A673 (cell line): ENCODE data around the gene SLC35A1. TPM values are rescaled to one million over a fixed set of nuclear protein-coding genes. Genes with fewer than 3 reads are reported as not detected.

Source experiments
- BruUV-seq: library from RNA; stranded (reverse); fragments of 400-500 nt; replicated peaks from 2 replicates; lab custom pipeline; 2021; lab: Mats Ljungman, UMichigan
- CTCF ChIA-PET: fragments of 300-600 bp; sonication (Branson Sonifier 250); formaldehyde crosslinking; loops from one replicate; lab custom pipeline; 2022; ENCODE audit warnings: antibody characterized with exemption; lab: Charles Lee
- POLR2A ChIA-PET: fragments of 300-600 bp; sonication (Branson Sonifier 250); formaldehyde crosslinking; loops from one replicate; lab custom pipeline; 2022; ENCODE audit warnings: antibody characterized with exemption; ENCODE audit not compliant: low non-redundant PET; lab: Charles Lee
- DNase-seq: peaks from one replicate; pipeline ENCODE4 v3.0.0-alpha.2; 2015; ENCODE audit warnings: low spot score
- H3K27ac ChIP-seq: fragments of 200-600 bp; sonication (generic); 2 replicates; pipeline ENCODE4 v1.5.1; 2016; ENCODE audit warnings: mixed run types, low read depth, mild to moderate bottlenecking, mixed read lengths, antibody characterized with exemption, low read length; ENCODE audit not compliant: poor library complexity, severe bottlenecking
- H3K27me3 ChIP-seq: fragments of 200-600 bp; sonication (generic); replicated peaks from 2 replicates; pipeline ENCODE4 v1.6.1; 2017; ENCODE audit warnings: mixed run types, low read depth, mild to moderate bottlenecking, mixed read lengths, antibody characterized with exemption, low read length; ENCODE audit not compliant: insufficient read depth, poor library complexity
- H3K36me3 ChIP-seq: fragments of 200-600 bp; sonication (generic); 2 replicates; pipeline ENCODE4 v1.6.1; 2016; ENCODE audit warnings: mixed run types, mild to moderate bottlenecking, mixed read lengths, antibody characterized with exemption, low read length; ENCODE audit not compliant: insufficient read depth, poor library complexity, severe bottlenecking
- H3K4me1 ChIP-seq: fragments of 200-600 bp; sonication (generic); 2 replicates; pipeline ENCODE4 v1.6.1; 2017; ENCODE audit warnings: mixed run types, mild to moderate bottlenecking, mixed read lengths, antibody characterized with exemption, low read length; ENCODE audit not compliant: insufficient read depth, poor library complexity, severe bottlenecking
- H3K4me3 ChIP-seq: fragments of 200-600 bp; sonication (generic); 2 replicates; pipeline ENCODE4 v1.5.1; 2016; ENCODE audit warnings: low read depth, mixed run types, mild to moderate bottlenecking, mixed read lengths, low read length; ENCODE audit not compliant: poor library complexity, severe bottlenecking
- H3K9me3 ChIP-seq: fragments of 200-600 bp; sonication (generic); 2 replicates; pipeline ENCODE4 v1.6.1; 2016; ENCODE audit warnings: mixed run types, low read depth, mild to moderate bottlenecking, mixed read lengths, antibody characterized with exemption, low read length; ENCODE audit not compliant: poor library complexity, severe bottlenecking
- CTCF ChIP-seq: fragments of 300-800, 200-600 bp; sonication (generic); conservative IDR thresholded peaks from 2 replicates; pipeline ENCODE4 v1.5.1; 2017; ENCODE audit warnings: low read depth, mild to moderate bottlenecking, antibody characterized with exemption, low read length, moderate library complexity, mixed read lengths
- EZH2 ChIP-seq: fragments of 200-600 bp; sonication (generic); IDR thresholded peaks from 2 replicates; pipeline ENCODE4 v1.6.1; 2017; ENCODE audit warnings: borderline replicate concordance, low read depth, mild to moderate bottlenecking, mixed read lengths, antibody characterized with exemption, low read length; ENCODE audit not compliant: poor library complexity, severe bottlenecking
- intact Hi-C: fragments of 100-400 bp; cut with micrococcal nuclease; formaldehyde crosslinking; loops from one replicate; pipeline ENCODE4 v1.10.0; 2022; ENCODE audit not compliant: unreplicated experiment
- total RNA-seq: library from RNA; stranded (reverse); gene quantifications from 2 replicates; pipeline ENCODE4 v1.2.3, GENCODE V29; 2021

Gene SLC35A1
- total RNA-seq, 1 experiment from 2014 or later = 11.5 TPM

GRCh38 chr6:87553159-87553765 lies 80.5 kb downstream of the SLC35A1 start:
- no peaks in the 10 kb centered on the region for H3K9me3 ChIP-seq
- ChIA-PET CTCF (no interaction called here), POLR2A (no interaction called here)
- TF ChIP-seq EZH2 (no peak), CTCF (no peak)
- no peak for DNase-seq
- H3K4me1 ChIP-seq = peaks cover 10% of the 10 kb centered on the region
- H3K4me3 ChIP-seq = no peak overlapping the region
- H3K27ac ChIP-seq = no peak overlapping the region
- H3K36me3 ChIP-seq = peaks cover 29% of the 10 kb centered on the region
- no peaks in the 10 kb centered on the region for H3K27me3 ChIP-seq
- no TSS peak for BruUV-seq
- intact Hi-C loops = no loop called here

- Histone ChIP-seq H3K4me3 (no peak overlapping the region), H3K36me3 (peaks cover 18% of the 10 kb centered on the region), H3K4me1 (peaks cover 10% of the 10 kb centered on the region), H3K27ac (no peak overlapping the region), H3K27me3 (no peaks in the 10 kb centered on the region), H3K9me3 (no peaks in the 10 kb centered on the region)
- ChIA-PET CTCF (no interaction called here), POLR2A (no interaction called here)
- TF ChIP-seq CTCF (no peak), EZH2 (no peak)
- no TSS peak for BruUV-seq
- intact Hi-C loops = no loop called here
- no peak for DNase-seq
These were observed 82.7 kb downstream of the SLC35A1 start for GRCh38 chr6:87555506-87555905.

DNA sequence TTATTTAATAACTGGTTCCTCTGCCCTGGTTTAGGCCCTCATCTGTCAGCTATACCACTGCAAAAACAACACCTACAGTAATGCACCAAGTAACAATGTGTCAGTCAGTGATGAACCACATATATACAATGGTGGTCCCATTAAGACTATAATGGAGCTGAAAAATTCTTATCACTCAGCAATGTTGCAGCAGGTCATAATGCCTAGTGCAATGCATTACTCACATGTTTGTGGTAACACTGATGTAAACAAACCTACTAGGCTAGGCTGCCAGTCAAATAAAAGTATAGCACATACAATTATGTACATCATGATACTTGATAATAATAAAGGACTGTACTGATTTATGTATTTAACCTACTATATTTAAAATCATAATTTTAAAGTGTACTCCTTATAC lies 85.7 kb downstream of the SLC35A1 start:
- no peak for DNase-seq
- TF ChIP-seq CTCF (no peak), EZH2 (no peak)
- Histone ChIP-seq H3K4me3 (no peak overlapping the region), H3K4me1 (peaks cover 5% of the 10 kb centered on the region), H3K36me3 (peaks cover 26% of the 10 kb centered on the region), H3K9me3 (no peaks in the 10 kb centered on the region), H3K27me3 (no peaks in the 10 kb centered on the region), H3K27ac (no peak overlapping the region)
- BruUV-seq = no TSS peak
- POLR2A ChIA-PET = no interaction called here
- intact Hi-C loops = no loop called here
- CTCF ChIA-PET = no interaction called here
